Activated T-helper 9 cell treated with anti-CD3 and anti-CD28 coated beads, Interleukin-2, amount 50 U/mL, for 16 hours (primary cell): ENCODE measurements around the gene RHOG.
"Not testable (repeated sequence)": the region's sequence is repeated elsewhere in the genome, so short reads cannot be mapped to it uniquely, and the experiment has no call there.

Source experiments
- DNase-seq: peaks from one replicate; pipeline ENCODE4 v3.0.0-alpha.2; 2020; ENCODE audit warnings: low read depth

The RHOG gene

DNA sequence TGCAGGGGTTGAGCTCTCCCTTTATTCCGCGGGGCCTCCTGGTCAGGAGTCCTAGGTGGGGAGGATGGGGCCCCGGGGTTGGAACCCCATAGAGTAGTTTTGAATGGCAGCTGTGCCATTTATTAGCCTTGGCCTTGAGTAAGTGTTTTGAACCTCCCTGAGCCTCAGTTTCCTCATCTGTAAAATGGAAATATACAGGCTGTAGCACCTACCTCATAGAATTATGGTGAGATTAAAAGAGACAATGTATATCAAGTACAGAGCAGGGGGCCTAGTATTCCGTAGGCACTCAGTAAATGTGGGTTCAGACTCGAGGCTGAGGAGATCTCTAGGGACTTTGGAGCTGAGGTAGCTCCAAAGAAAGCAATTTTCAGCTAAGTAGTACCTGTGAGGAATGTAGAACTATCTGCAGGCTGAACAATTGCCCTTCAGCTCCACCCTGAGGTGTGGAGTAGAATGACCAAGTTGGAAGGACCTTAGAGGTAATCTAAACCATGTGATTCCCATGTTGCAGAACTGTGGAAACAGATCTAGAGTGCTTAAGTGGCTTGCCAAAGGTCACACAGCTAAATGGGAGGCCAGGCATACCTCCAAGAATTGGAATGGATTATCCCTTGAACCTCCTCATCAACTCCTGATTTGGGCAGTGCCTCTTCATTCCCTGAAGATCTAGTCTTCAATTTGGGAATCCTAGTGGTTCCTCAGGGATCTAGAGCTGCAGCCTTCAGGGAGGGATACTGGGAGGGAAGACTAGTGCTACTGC is 31.7 kb downstream of the RHOG start:
- no peak for DNase-seq

DNA sequence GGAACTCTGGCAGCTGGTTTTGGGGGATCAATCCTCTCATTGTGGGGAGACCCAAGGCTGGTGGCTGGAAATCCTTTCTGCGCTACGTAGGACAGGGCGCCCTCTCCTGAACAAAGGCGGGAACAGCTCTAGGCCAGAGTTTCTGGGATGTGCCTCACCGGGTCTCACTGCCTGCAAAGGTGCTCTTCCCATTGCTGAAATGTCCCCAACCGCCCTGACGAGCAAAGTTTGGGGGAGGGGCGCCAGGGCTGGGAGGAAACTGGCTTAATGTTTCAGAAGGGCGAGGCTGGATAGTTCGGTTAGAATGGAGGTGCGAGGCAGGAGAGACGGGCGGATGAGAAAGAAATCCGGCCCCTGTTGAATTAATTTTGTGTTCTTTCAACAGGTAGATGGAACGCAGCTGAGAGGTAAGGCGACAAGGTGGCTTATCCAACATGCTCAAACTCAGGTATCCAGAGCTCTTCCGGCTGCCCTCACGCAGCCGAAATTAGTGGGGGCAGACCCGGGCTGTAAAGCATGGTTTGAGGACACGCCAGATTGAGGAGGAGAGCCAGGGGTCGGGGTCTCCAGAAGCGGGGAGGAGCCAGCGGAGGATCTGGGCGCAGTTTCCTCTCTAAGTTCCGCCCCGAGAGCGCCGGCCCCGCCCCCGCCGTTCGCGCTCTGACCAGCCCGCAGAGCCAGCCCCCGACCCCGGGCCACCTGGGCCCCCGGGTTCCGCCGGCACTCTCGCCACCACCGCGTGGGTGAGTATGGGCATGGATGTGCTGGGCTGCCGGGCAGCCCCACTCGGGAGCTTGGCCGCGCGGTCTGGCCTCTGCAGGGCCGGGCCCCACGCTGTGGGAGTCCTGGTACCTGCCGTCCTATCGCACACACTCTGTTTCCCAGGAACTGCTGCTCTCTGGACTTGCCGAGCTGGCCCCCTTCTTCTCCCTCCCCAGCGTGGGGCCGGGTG is 32.6 kb downstream of the RHOG start, which contains the start of gene PGAP2:
TSS of gene PGAP2 (plus strand) at position 652 of the 952 bp plus-strand sequence. CDS start 2,700 bp downstream, outside the sequence.
- peak; percentile 48 for DNase-seq

DNA sequence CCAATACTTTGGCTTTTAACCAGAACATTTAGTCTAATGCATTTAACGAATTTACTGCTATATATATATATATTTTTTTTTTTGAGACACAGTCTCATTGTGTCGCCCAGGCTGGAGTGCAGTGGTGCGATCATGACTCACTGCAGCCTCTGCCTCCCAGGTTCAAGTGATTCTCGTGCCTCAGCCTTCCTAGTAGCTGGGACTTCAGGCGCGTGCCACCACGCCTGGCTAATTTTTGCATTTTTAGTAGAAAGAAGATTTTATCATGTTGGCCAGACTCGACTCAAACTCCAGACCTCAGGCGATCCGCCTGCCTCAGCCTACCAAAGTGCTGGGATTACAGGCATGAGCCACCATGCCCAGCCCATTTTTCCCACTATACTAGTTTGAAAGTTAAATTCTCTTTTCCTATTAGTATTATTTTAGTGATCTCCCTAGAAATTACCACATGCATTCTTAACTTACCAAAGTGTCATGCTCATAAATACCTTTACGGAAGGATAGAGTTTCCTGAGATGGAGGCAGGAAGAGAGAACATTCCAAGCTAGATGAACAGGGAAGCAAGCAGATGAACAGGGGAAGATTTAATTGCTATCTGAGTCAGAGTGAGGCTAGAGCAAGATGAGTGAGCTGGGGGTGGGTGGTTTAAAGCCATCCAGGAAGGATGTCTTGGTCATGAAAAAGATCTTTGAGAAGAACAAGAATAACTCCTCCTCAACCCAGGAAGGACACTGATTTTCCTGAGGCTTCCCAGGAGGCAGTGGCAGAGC is 36.8 kb downstream of the RHOG start:
- no peak for DNase-seq

DNA sequence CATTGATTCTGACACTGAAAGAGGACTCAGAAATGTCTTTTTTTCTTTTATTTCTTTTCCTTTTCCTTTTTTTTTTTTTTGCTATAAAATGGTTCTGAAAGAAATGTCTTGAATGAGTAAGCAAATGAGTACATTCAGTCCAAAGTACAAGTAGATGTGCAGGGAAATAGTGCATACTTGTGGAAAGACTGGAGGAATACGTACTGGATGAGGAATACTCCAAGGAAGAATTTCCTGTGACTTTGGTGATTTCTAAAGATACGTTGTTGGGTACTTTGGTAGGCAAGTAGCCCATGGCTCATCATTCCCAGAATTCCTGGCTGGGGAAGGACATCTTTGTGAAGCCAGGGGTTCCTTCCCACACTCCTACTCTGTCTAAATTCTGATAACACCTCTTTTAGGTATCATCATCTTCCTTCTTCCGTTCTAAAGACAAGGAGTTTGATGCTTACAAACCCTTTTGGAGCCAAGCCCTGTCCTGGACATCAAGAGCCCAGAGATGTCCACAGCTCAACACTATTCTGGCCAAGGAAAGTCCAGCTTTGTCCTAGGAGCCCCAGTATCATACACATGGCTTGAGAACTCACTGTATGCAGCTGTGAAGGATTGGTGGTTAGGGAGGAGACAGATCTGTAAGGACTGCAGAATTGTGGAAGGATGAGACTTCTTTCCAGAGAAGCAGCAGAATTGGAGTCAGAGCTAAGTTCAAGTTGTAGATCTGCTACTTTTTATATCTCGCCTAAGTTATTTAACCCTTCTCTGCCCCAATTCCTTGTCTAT is 38.6 kb downstream of the RHOG start:
- no peak for DNase-seq

DNA sequence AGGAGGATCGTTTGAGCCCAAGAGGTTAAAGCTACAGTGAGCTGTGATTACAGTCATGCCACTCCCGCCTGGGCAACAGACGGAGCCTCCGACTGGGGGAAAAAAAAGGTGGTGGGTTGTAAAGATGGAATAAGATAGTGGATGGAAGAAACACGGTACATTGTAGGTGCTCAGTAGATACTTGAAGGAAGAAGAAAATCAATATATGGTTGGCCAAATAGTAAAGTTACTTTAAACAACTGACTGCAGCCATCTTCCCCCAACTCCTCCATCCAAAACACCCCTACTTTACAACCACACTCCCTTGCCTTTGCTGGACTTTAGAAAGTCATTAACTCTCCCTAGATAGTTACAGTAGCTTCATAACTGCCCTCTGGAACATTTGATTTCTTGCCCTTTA is 40.9 kb downstream of the RHOG start:
- no peak for DNase-seq

- DNase-seq: no peak
These were observed 41.6 kb downstream of the RHOG start for GRCh38 chr11:3799143-3799542.

GRCh38 chr11:3797329-3798090 is 43.2 kb downstream of the RHOG start, which contains the start of gene NUP98:
NUP98 (minus strand) TSS chr11:3797554; CDS start chr11:3782117, 15,437 bp downstream.
- peak; percentile 100 for DNase-seq

DNA sequence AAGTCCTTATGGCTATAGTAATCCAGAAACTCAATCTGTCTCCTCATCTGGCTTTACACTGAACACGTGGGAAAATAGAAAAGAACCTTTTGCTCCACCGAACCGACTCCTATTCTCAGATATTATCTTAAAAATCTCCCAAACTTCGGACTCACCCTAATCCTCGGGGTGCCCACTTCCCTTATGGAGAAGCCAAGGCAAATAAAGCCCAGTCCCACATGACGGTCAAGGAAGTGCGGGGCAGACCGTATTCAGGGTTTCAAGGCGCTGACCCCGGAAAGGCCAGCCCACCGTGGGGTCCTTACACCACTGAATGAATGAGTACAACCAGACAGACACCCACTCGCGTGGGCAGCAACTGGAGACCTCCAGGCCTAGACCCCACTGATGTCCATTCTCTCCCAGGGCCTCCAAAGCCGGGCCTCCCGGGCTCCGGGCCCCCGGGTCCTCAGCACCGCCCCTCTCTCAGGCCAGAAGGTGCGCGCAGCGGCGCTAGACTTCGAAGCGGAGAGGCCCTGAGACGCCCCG is 43.9 kb downstream of the RHOG start:
- DNase-seq: no peak

GRCh38 chr11:3796346-3796745 is 44.4 kb downstream of the RHOG start:
- no peak for DNase-seq

DNA sequence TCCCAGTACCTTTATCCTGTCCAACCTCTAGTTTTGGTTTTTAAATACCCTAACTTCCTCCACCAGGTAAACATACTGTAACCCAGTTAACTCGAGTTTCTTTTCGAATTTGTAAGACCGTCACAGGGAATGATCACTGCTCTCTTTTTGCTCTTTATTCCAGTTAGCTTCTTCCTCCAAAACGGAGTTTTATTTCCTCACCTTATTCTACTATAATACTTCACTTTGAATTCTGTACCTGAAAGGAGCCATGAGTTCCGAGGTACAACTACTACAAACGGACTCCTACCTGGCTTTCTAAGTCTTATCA is 44.8 kb downstream of the RHOG start:
- no peak for DNase-seq

GRCh38 chr11:3795131-3796001 is 45.4 kb downstream of the RHOG start:
- no peak for DNase-seq

GRCh38 chr11:3794387-3794786 is 46.4 kb downstream of the RHOG start:
- DNase-seq: not testable (repeated sequence)

DNA sequence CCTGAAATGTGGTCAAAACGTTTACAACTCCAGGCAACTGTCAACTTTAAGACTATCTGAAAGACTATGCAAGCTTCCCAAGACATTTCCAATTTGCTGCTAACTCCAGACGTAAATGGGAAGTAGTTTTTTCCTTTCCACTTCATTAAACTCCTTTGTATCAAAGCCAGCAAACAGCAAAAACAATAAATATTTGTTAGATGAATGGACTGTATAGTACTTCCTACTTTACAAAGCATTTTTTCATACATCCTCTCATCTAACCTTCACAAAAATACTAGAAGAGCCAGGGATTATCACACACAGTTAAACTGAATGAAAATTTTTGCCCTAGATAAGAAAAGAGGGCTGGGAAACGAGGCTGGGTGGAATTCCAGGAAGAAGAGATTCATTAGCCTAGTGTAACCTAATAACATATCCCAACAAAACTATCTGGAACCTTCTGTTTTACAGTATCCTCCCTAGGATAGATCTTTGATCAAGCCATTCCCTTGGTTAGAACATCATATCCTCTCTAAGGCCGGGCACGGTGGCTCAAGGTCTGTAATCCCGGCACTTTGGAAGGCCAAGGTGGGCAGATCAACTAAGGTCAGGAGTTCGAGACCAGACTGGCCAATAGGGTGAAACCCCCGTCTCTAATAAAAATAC is 53.9 kb downstream of the RHOG start:
- DNase-seq: no peak

GRCh38 chr11:3783611-3784010 is 57.1 kb downstream of the RHOG start:
- DNase-seq: no peak

GRCh38 chr11:3782963-3783362 is 57.8 kb downstream of the RHOG start:
- DNase-seq: no peak

DNA sequence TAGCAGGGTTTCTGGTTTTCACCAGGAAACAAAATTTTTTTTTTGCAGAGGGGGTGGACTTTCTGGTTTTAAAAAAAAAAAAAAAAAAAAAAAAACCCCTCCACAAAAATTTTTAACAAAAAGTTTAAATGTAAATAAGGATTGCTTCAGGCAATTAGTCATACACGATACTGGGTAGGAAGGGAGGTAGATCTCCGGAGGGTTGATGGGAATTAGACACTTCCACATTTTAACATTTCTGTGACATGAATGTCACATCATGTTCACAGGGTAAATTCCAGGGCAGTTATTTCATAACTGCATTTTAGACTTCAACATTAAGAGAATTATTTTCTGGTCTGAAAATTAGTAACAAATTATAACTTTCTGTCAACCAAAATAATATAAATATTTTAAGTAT is 59.3 kb downstream of the RHOG start:
- no peak for DNase-seq
